Islet precursor cell (in vitro differentiated cells): ENCODE results near the gene SNX27.
"Not testable (repeated sequence)": the region's sequence is repeated elsewhere in the genome, so short reads cannot be mapped to it uniquely, and the experiment has no call there.

Experiments used
- DNase-seq: peaks from one replicate; pipeline ENCODE4 v3.0.0-alpha.2; 2018

SNX27 gene

GRCh38 chr1:151641229-151641628, 29.4 kb downstream of the SNX27 start:
- DNase-seq: no peak

GRCh38 chr1:151643085-151643484, 31.2 kb downstream of the SNX27 start:
- DNase-seq: not testable (repeated sequence)

- no peak for DNase-seq
These were observed 32.2 kb downstream of the SNX27 start for GRCh38 chr1:151644001-151644400.

- no peak for DNase-seq
These were observed 41.5 kb downstream of the SNX27 start for GRCh38 chr1:151653397-151653796.

GRCh38 chr1:151655371-151655770, 43.5 kb downstream of the SNX27 start:
- DNase-seq: no peak

GRCh38 chr1:151661751-151662150, 49.9 kb downstream of the SNX27 start:
- DNase-seq: no peak

GRCh38 chr1:151668090-151668489, 56.2 kb downstream of the SNX27 start:
- DNase-seq: no peak

- DNase-seq: not testable (repeated sequence)
These were observed 58.3 kb downstream of the SNX27 start for GRCh38 chr1:151670036-151670675.

GRCh38 chr1:151673407-151673806, 61.6 kb downstream of the SNX27 start:
- no peak for DNase-seq

- DNase-seq: no peak
These were observed 68.5 kb downstream of the SNX27 start for GRCh38 chr1:151680391-151680790.

GRCh38 chr1:151680826-151681225, 69.0 kb downstream of the SNX27 start:
- DNase-seq: no peak

GRCh38 chr1:151681923-151682322, 70.1 kb downstream of the SNX27 start:
- DNase-seq: no peak

GRCh38 chr1:151682901-151683300, 71.1 kb downstream of the SNX27 start:
- DNase-seq: not testable (repeated sequence)

- DNase-seq: no peak
These were observed 72.3 kb downstream of the SNX27 start for GRCh38 chr1:151684128-151684527.

- no peak for DNase-seq
These were observed 74.7 kb downstream of the SNX27 start for GRCh38 chr1:151686561-151686960.

GRCh38 chr1:151689494-151689893, 77.6 kb downstream of the SNX27 start:
- DNase-seq: no peak

GRCh38 chr1:151692226-151692625, 80.4 kb downstream of the SNX27 start:
- no peak for DNase-seq

- no peak for DNase-seq
These were observed 81.3 kb downstream of the SNX27 start for GRCh38 chr1:151693057-151693651.

GRCh38 chr1:151701515-151701914, 89.7 kb downstream of the SNX27 start:
- DNase-seq: no peak

- DNase-seq: no peak
These were observed 91.1 kb downstream of the SNX27 start for GRCh38 chr1:151702936-151703335.

- no peak for DNase-seq
These were observed 92.0 kb downstream of the SNX27 start for GRCh38 chr1:151703813-151704212.

GRCh38 chr1:151704246-151704645, 92.4 kb downstream of the SNX27 start:
- DNase-seq: no peak

- peak; percentile 60 for DNase-seq
These were observed 93.3 kb downstream of the SNX27 start for GRCh38 chr1:151705146-151705545.

GRCh38 chr1:151705753-151706463, 94.1 kb downstream of the SNX27 start:
- peak; percentile 50 for DNase-seq
